WI38 (cell line): ENCODE data around the gene ATP11C.
A peak's percentile ranks its signal among the peaks of the same experiment; 100 is the strongest.

Experiments used
- H3K4me3 ChIP-seq: 2 replicates; pipeline ENCODE4 v1.5.1; 2011; ENCODE audit warnings: low read depth, mild to moderate bottlenecking, control low read depth, low read length
- CTCF ChIP-seq: IDR thresholded peaks from 2 replicates; pipeline ENCODE4 v1.5.1; 2012; ENCODE audit warnings: low read depth, mild to moderate bottlenecking, control low read depth, low read length

Gene ATP11C

GRCh38 chrX:139932901-139933796, at the start of gene ATP11C:
Gene ATP11C, minus strand, starts transcription at chrX:139933053. Its CDS starts 1,011 bp downstream, at chrX:139932042.
- TF ChIP-seq CTCF = no peak
- H3K4me3 ChIP-seq = peak within 1 kb of the TSS; percentile 69

DNA sequence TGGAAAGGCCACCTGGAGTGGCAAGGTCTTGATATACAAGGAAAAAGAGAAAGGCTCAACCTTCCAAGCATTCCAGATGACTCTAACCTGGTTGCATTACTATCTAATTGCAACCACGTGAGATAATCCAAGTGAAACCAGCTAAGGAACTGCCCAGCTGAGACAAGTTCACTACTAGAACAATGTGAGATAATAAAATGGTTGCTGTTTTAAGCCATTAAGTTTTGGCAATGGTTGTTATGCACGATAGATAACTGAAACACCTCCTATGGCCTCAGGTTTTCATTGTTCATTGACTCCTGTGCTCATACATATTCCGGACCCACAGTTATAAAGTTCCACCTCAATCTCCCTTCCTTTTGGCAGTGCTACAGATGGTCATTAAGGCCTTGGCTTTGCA, 41.6 kb upstream of the ATP11C start:
- no peak for TF ChIP-seq CTCF
- H3K4me3 ChIP-seq = no peak overlapping the region

DNA sequence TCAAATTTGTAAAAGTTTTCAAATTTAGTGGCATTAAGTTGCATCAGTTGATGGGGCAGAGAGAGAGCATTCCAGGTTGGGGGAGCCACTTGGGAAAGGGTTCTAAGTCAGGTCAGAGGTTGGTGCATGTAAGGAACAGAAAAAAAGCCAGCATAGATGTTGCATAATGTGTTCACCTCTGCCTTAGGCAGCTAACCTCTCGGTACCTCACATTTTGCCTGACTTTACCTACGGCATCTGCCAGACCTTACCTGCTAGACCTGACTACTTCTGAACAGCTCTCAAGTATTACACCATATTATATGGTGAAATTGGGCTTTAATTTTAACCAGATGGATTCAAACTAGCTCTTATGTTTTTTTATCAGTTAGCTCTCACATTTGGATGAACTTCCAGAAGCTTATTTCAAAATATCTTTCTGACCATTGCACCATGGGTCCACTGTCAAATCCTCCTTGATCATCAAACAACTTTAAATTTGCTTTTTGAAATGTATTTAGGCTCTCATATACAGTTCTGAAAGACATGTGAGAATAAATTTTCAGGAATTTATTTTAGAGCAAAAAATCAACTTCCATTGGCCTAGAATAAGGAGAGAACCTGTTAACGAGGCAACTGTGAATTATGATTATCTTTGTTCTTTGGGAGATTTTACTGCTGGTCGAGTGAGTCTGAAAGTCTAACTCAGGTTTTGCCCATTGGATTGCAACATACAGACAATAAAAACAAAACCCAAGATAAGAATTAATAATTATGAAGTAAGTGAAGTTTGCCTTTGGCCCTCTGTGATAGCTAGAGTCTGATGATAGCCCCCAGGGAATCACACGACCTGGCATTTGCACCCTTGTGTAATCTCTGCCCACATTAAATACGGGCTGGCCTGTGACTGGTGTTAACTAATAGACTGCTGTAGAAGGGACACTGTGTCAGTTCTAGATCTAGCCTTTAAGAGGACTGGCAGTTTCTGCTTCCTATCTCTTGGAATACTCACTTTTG, 40.1 kb upstream of the ATP11C start:
- TF ChIP-seq CTCF = no peak

DNA sequence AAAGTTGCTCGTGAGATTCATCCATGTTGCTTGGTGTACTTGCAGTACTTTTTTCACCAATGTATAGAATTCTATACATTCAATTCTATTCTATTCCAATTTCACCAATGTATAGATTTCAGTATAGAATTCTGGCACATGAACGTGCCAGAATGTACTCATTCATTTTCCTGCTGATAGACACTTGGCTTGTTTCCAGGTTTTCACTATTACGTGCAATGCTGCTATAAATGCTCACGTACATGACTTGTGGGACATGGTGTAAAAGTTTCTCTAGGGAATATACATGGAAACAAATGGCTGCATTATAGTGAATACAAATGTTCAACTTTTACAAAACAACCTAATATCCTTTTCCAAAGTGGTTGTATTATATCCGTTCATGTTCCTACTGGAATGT, 39.3 kb upstream of the ATP11C start:
- no peak for TF ChIP-seq CTCF
- no peak overlapping the region for H3K4me3 ChIP-seq

More for the DNA sequence above, 40.1 kb upstream of the ATP11C start:
- no peak overlapping the region for H3K4me3 ChIP-seq

- no peak overlapping the region for H3K4me3 ChIP-seq
- TF ChIP-seq CTCF = no peak
Observed at GRCh38 chrX:139971394-139971749, 38.5 kb upstream of the ATP11C start.

GRCh38 chrX:139969286-139969685, 36.4 kb upstream of the ATP11C start:
- no peak overlapping the region for H3K4me3 ChIP-seq
- no peak for TF ChIP-seq CTCF
